Liver (tissue), 9 donors: ENCODE results near the gene NOG. TPM values are rescaled to one million over a fixed set of nuclear protein-coding genes. Genes with fewer than 3 reads are reported as not detected.

ENCODE experiments used
- DNase-seq: peaks from one replicate; pipeline ENCODE4 v3.0.0-alpha.2; 2017; ENCODE audit warnings: low spot score
- H3K27ac ChIP-seq, 2 donors: one replicate each; pipeline ENCODE4 v1.7.0; 2013; ENCODE audit warnings: inconsistent platforms in 2 of 2, low read length in 2 of 2, control low read depth in 1 of 2, low read depth in 1 of 2, mild to moderate bottlenecking in 1 of 2
- H3K27me3 ChIP-seq, 4 donors: one replicate each; pipeline versions ENCODE4 v1.6.1 to v1.7.0; 2013; ENCODE audit warnings: low read length in 3 of 4, inconsistent platforms in 1 of 4, mild to moderate bottlenecking in 1 of 4, moderate library complexity in 1 of 4; ENCODE audit not compliant: control insufficient read depth in 4 of 4, insufficient read depth in 4 of 4
- H3K36me3 ChIP-seq, 4 donors: one replicate each; pipeline versions ENCODE4 v1.6.1 to v1.7.0; 2013; ENCODE audit warnings: low read length in 3 of 4, mild to moderate bottlenecking in 3 of 4, low read depth in 1 of 4, moderate library complexity in 1 of 4; ENCODE audit not compliant: control insufficient read depth in 4 of 4, insufficient read depth in 3 of 4
- H3K4me1 ChIP-seq, 4 donors: one replicate each; pipeline versions ENCODE4 v1.6.1 to v1.7.0; 2013; ENCODE audit warnings: low read length in 3 of 4, mild to moderate bottlenecking in 3 of 4, moderate library complexity in 1 of 4; ENCODE audit not compliant: control insufficient read depth in 4 of 4, insufficient read depth in 4 of 4
- H3K4me3 ChIP-seq, 3 donors: one replicate each; pipeline versions ENCODE4 v1.6.1 to v1.7.0; 2013; ENCODE audit warnings: low read length in 3 of 3, control low read depth in 1 of 3, low read depth in 1 of 3, mild to moderate bottlenecking in 1 of 3
- H3K9ac ChIP-seq, 2 donors: one replicate each; pipeline ENCODE4 v1.7.0; 2013; ENCODE audit warnings: low read length in 2 of 2, mild to moderate bottlenecking in 2 of 2, moderate library complexity in 2 of 2, control low read depth in 1 of 2, low read depth in 1 of 2
- H3K9me3 ChIP-seq, 4 donors: one replicate each; pipeline versions ENCODE4 v1.6.1 to v1.7.0; 2013; ENCODE audit warnings: low read length in 3 of 4; ENCODE audit not compliant: control insufficient read depth in 4 of 4
- CTCF ChIP-seq: fragments of 150-350 bp; IDR thresholded peaks from 2 replicates; pipeline ENCODE4 v1.5.1; 2017; ENCODE audit warnings: improper control_type of control experiment, low read depth, low read length; ENCODE audit not compliant: missing input control
- FOXA1 ChIP-seq: IDR thresholded peaks from 2 replicates; pipeline ENCODE4 v1.6.1; 2016; ENCODE audit warnings: antibody characterized with exemption
- FOXA2 ChIP-seq: IDR thresholded peaks from 2 replicates; pipeline ENCODE4 v1.6.1; 2016; ENCODE audit warnings: antibody characterized with exemption
- GABPA ChIP-seq, 2 donors: IDR thresholded peaks in 1 of 2; conservative IDR thresholded peaks in 1 of 2; 2 replicates each; pipeline ENCODE4 v1.6.1; 2016; ENCODE audit warnings: antibody characterized with exemption in 2 of 2, mild to moderate bottlenecking in 1 of 2, moderate library complexity in 1 of 2
- HNF4A ChIP-seq, 2 donors: conservative IDR thresholded peaks; 2 replicates each; pipeline ENCODE4 v1.6.1; 2016; ENCODE audit warnings: antibody characterized with exemption in 2 of 2, mild to moderate bottlenecking in 2 of 2
- HNF4G ChIP-seq: IDR thresholded peaks from 2 replicates; pipeline ENCODE4 v1.6.1; 2016; ENCODE audit warnings: antibody characterized with exemption
- JUND ChIP-seq, 2 donors: IDR thresholded peaks; 2 replicates each; pipeline ENCODE4 v1.6.1; 2016; ENCODE audit warnings: antibody characterized with exemption in 2 of 2
- MAX ChIP-seq: IDR thresholded peaks from 2 replicates; pipeline ENCODE4 v1.6.1; 2016; ENCODE audit warnings: antibody characterized with exemption
- NR2F2 ChIP-seq: IDR thresholded peaks from 2 replicates; pipeline ENCODE4 v1.6.1; 2016; ENCODE audit warnings: antibody characterized with exemption
- RAD21 ChIP-seq, 2 donors: IDR thresholded peaks; 2 replicates each; pipeline ENCODE4 v1.6.1; 2016; ENCODE audit warnings: antibody characterized with exemption in 2 of 2, mild to moderate bottlenecking in 2 of 2
- REST ChIP-seq: IDR thresholded peaks from 2 replicates; pipeline ENCODE4 v1.6.1; 2016; ENCODE audit warnings: antibody characterized with exemption, mild to moderate bottlenecking
- RXRA ChIP-seq, 2 donors: IDR thresholded peaks; 2 replicates each; pipeline ENCODE4 v1.6.1; 2017 to 2018; ENCODE audit warnings: antibody characterized with exemption in 2 of 2, mild to moderate bottlenecking in 1 of 2
- SP1 ChIP-seq: IDR thresholded peaks from 2 replicates; pipeline ENCODE4 v1.6.1; 2018; ENCODE audit warnings: antibody characterized with exemption, mild to moderate bottlenecking
- TAF1 ChIP-seq: conservative IDR thresholded peaks from 2 replicates; pipeline ENCODE4 v1.6.1; 2016; ENCODE audit warnings: antibody characterized with exemption, mild to moderate bottlenecking
- WGBS: extraction: QIAGEN DNeasy Blood & Tissue Kit; methylation state at CpG from one replicate; pipeline ENCODE4 v1.1.7; 2013; 5-methylcytosine and 5-hydroxymethylcytosine counted together
- polyA plus RNA-seq, 2 donors: library from polyadenylated mRNA; stranded (reverse) in 1 of 2; unstranded in 1 of 2; fragments of 200-250 nt in 1 of 2; fragments of >200 nt in 1 of 2; fragmentation: Nextera tagmentation in 1 of 2; extraction: Ambion mirVana in 1 of 2; gene quantifications; one replicate each; pipeline versions ENCODE4 v1.2.1 to v1.2.3, GENCODE V29; 2013 to 2015
- total RNA-seq, 2 donors: library from RNA; depleted of rRNA; stranded (reverse); fragments of >200 nt; gene quantifications; one replicate each; pipeline ENCODE4 v1.2.3, GENCODE V29; 2014
- TF ChIP-seq, protein P1 (sequence below): IDR thresholded peaks from 2 replicates; pipeline ENCODE4 v1.6.1; 2016; ENCODE audit warnings: antibody characterized with exemption
- TF ChIP-seq, protein P2 (sequence below): IDR thresholded peaks from 2 replicates; pipeline ENCODE4 v1.6.1; 2016; ENCODE audit warnings: antibody characterized with exemption
- donor health status: healthy.
- donor health status: healthy.
- donor health status: healthy.
- donor health status: healthy.
- donor health status: healthy.

NOG gene
- total and polyA plus RNA-seq, 4 donors: 0.37 TPM; not detected in 3

DNA sequence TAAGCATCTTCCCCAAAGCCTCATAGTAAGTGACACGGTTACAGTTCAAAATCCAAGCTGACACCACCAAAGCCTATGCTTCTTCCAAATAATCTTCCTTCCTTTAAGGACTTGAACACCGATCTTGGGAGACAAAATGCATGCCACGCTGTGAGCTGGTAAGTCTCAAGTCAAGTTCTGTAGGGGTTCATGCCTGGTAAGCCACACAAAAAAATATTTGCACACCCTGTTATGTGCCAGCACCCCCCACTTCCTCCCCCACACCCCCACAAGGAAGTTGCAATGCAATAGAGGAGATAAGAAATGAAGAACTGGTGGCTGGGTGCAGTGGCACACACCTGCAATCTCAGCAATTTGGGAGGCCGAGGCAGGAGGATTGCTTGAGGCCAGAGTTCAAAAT, 5.6 kb downstream of the NOG start:
- no peak for TF ChIP-seq HNF4G
- no peak for TF ChIP-seq MAX
- no peak for TF ChIP-seq FOXA2
- TF ChIP-seq REST: no peak
- TF ChIP-seq, protein P1, sequence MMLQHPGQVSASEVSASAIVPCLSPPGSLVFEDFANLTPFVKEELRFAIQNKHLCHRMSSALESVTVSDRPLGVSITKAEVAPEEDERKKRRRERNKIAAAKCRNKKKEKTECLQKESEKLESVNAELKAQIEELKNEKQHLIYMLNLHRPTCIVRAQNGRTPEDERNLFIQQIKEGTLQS: no peak
- no peak for TF ChIP-seq SP1
- no peak for TF ChIP-seq RXRA (IDR thresholded peaks at IDR 0.05)
- no peak for TF ChIP-seq CTCF
- no peak for TF ChIP-seq TAF1
- WGBS: 72% methylated on average over 4 of the region's 4 CpGs
- Histone ChIP-seq H3K4me1 (peaks cover 9 to 27% (median 15%) of the 10 kb centered on the region in 4 donors), H3K9ac (no peak overlapping the region), H3K27ac (no peak overlapping the region), H3K36me3 (no peaks in the 10 kb centered on the region), H3K4me3 (no peak overlapping the region), H3K27me3 (peaks cover 0 to 15% (median 8%) of the 10 kb centered on the region in 4 donors), H3K9me3 (no peaks in the 10 kb centered on the region)
- no peak for DNase-seq

DNA sequence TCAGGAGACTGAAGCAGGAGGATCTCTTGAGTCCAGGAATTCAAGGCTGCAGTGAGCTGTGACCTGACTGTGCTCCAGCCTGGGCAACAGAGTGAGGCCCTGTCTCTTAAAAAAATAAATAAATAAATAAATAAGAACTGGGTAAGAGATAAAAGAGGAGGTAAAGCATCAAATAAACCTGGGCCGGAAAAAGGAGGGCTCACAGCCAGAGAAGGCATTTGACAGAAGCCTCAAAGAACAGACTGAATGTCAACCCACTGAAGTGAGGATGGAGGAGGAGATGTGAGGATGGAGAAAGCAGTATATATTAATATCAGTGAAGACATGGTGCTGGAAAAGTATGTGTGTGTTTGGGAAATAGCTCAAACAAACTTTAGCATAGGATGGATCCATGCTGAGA, 6.1 kb downstream of the NOG start:
- 88% methylated on average over 1 of the region's 1 CpG for WGBS
- Histone ChIP-seq H3K27ac (no peak overlapping the region), H3K4me1 (peaks cover 4 to 22% (median 11%) of the 10 kb centered on the region in 4 donors), H3K9ac (no peak overlapping the region), H3K9me3 (no peaks in the 10 kb centered on the region), H3K36me3 (no peaks in the 10 kb centered on the region), H3K27me3 (peaks cover 0 to 15% (median 8%) of the 10 kb centered on the region in 4 donors), H3K4me3 (no peak overlapping the region)
- TF ChIP-seq, protein P2, sequence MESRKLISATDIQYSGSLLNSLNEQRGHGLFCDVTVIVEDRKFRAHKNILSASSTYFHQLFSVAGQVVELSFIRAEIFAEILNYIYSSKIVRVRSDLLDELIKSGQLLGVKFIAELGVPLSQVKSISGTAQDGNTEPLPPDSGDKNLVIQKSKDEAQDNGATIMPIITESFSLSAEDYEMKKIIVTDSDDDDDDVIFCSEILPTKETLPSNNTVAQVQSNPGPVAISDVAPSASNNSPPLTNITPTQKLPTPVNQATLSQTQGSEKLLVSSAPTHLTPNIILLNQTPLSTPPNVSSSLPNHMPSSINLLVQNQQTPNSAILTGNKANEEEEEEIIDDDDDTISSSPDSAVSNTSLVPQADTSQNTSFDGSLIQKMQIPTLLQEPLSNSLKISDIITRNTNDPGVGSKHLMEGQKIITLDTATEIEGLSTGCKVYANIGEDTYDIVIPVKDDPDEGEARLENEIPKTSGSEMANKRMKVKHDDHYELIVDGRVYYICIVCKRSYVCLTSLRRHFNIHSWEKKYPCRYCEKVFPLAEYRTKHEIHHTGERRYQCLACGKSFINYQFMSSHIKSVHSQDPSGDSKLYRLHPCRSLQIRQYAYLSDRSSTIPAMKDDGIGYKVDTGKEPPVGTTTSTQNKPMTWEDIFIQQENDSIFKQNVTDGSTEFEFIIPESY: no peak
- no peak for TF ChIP-seq HNF4A (conservative IDR thresholded peaks at IDR 0.05)
- no peak for TF ChIP-seq CTCF
- TF ChIP-seq TAF1: no peak
- TF ChIP-seq FOXA2: no peak
- no peak for TF ChIP-seq GABPA (IDR thresholded peaks at IDR 0.05 in 1 of 2, conservative IDR thresholded peaks at IDR 0.05 in 1 of 2)
- TF ChIP-seq FOXA1: no peak
- TF ChIP-seq NR2F2: no peak
- no peak for TF ChIP-seq MAX
- no peak for TF ChIP-seq RAD21 (IDR thresholded peaks at IDR 0.05)
- no peak for TF ChIP-seq JUND (IDR thresholded peaks at IDR 0.05)
- TF ChIP-seq, protein P1: no peak
- no peak for TF ChIP-seq REST
- TF ChIP-seq SP1: no peak
- TF ChIP-seq RXRA (IDR thresholded peaks at IDR 0.05): no peak
- TF ChIP-seq HNF4G: no peak
- no peak for DNase-seq
